NCI-H2196 (cell line): ENCODE results near the gene FOXR1.
A peak's percentile ranks its signal among the peaks of the same experiment; 100 is the strongest.

Source experiments
- DNase-seq: peaks from one replicate; lab custom pipeline; 2025; ENCODE audit not compliant: unreplicated experiment; lab: John Stamatoyannopoulos, UW

The FOXR1 gene

GRCh38 chr11:118971646-118972045, at the start of gene FOXR1:
Gene FOXR1, plus strand, starts transcription at chr11:118971761. Its CDS starts 171 bp downstream, at chr11:118971932.
- no peak for DNase-seq

- DNase-seq = peak; percentile 40
Observed at GRCh38 chr11:118921929-118922744, 49.4 kb upstream of the FOXR1 start.

GRCh38 chr11:118922745-118923627, 48.6 kb upstream of the FOXR1 start:
- DNase-seq = no peak

GRCh38 chr11:118923721-118924587, 47.6 kb upstream of the FOXR1 start:
- no peak for DNase-seq

- DNase-seq = no peak
Observed at GRCh38 chr11:118924591-118925585, 46.7 kb upstream of the FOXR1 start.

- DNase-seq = no peak
Observed at GRCh38 chr11:118927554-118928100, 43.9 kb upstream of the FOXR1 start.

GRCh38 chr11:118928101-118928869, 43.3 kb upstream of the FOXR1 start:
- DNase-seq = peak; percentile 93

GRCh38 chr11:118928870-118929500, 42.6 kb upstream of the FOXR1 start:
- peak; percentile 60 for DNase-seq

GRCh38 chr11:118929501-118930093, 42.0 kb upstream of the FOXR1 start:
- peak; percentile 80 for DNase-seq

GRCh38 chr11:118930094-118930712, 41.4 kb upstream of the FOXR1 start:
- peak; percentile 94 for DNase-seq

- DNase-seq = no peak
Observed at GRCh38 chr11:118931571-118931970, 40.0 kb upstream of the FOXR1 start.

GRCh38 chr11:118933486-118933885, 38.1 kb upstream of the FOXR1 start:
- no peak for DNase-seq

GRCh38 chr11:118935376-118935775, 36.2 kb upstream of the FOXR1 start:
- no peak for DNase-seq

GRCh38 chr11:118938491-118939403, 32.8 kb upstream of the FOXR1 start:
- no peak for DNase-seq

GRCh38 chr11:118939404-118939915, 32.1 kb upstream of the FOXR1 start:
- no peak for DNase-seq

GRCh38 chr11:118939953-118940598, 31.5 kb upstream of the FOXR1 start:
- DNase-seq = no peak
